ENCODE data around the gene GHRH.

DNA sequence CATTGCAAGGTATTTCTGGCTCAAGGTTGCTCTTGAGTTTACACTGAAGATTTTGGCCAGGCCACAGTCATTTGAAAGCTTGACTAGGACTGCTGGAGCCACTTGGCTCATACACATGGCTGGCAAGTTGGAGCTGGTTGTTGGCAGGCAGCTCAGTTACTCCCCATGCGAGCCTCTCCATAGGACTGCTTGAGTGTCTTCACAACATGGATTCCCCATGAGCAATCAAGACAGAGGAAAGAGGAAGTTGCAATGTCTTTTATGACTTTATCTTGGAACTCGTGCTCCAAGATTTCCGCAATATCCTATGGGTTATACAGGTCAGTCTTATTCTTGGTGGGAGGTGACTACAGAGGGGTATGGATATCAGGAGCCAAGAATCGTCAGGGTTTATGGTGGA is 26.5 kb upstream of the GHRH start:
- no peak for TF ChIP-seq CTCF (conservative IDR thresholded peaks at IDR 0.05; ENCODE audit: low read length)
- TF ChIP-seq EZH2phosphoT487 (IDR thresholded peaks at IDR 0.05; ENCODE audit: borderline replicate concordance, low read depth, low read length), result no peak
